GM21423 (cell line): ENCODE results near the gene COX5A.

Source experiments
- ATAC-seq: cut with Tn5 transposase; IDR thresholded peaks from one replicate; pipeline ENCODE4 v1.9.1; 2021; ENCODE audit warnings: mild to moderate bottlenecking, moderate library complexity; ENCODE audit not compliant: unreplicated experiment

COX5A gene

DNA sequence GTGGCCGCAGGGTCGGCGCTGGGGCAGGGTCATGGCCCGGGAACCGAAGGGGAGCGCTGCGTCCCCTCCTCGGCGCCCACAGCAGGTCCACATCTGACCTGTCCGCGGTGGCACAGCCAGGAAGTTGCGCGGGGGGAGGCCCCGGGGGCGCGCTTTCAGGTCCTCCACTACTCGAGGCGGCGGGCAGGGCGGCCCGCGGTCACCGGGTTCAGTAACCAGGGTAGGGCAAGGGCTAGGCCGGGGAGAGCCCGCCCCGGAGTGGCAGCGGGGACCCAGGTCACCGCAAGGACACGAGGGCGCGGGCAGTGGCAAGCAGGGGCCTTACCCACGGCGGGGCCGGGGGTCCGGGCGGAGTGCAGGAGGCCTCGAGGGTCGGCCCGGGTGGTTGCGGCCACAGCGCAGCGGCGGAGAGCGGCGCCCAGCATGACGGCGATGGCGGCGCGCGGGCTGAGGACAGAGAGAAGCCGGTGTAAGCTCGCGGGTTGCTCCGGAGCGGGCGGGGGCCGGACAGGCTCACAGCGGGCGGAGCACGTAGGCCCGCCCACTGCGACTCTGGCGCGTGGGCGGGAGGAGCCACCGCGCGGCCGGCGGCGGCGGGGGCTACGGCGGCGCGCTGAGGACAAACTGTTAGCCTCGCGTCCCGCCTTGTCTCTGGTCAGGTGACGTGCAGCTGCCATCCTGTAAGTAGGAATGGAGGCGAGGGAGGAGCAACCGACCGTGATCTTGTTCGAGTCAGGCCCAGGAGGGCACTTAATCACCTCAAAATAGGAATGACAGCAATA, at the start of gene COX5A:
TSS of gene COX5A (minus strand) at position 484 of the 782 bp plus-strand sequence. CDS start at position 425, 59 bp downstream.
- peak; percentile 89 for ATAC-seq

DNA sequence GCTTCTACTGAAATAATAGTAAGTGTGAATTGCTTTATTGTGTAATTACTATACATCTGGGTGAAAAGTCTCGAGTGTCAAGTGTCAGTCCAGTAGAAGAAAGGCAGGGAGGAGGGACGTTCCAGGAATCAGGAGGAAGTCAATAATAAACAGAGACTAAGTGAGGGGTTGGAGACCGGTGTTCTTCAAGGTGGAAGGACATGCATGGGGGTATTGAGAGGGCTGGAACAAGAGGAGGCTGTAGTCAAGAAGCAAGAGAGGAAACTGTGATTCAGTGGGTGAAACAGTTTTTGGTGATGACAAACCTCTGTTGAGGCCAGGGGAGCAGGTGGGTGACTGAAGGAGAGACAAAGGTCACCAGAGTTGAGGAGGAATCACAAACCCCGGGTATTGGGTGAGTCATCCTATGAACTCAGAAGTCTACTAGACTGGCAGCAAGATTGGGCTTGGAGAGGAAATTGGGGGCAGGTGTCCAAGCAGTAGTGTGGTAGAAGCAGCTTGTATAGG, 45.9 kb upstream of the COX5A start:
- ATAC-seq = no peak

DNA sequence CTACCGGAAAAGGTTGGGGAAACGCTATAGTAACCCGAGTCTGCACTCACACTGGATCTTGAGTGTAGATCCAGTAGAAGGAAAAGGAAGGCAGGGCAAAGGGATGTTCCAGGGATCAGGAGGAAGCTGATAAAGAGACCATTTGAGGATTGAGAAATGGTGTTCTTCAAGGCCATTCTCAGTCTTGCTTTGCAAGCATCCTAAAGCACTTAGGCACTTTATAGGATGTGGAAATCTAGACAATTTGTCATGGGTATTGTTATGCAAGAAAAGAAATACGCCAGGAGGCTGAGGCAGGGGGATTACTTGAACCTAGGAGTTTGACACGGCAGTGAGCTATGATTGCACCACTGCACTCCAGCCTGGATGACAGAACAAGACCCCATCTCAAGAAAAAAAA, 44.3 kb upstream of the COX5A start:
- no peak for ATAC-seq

DNA sequence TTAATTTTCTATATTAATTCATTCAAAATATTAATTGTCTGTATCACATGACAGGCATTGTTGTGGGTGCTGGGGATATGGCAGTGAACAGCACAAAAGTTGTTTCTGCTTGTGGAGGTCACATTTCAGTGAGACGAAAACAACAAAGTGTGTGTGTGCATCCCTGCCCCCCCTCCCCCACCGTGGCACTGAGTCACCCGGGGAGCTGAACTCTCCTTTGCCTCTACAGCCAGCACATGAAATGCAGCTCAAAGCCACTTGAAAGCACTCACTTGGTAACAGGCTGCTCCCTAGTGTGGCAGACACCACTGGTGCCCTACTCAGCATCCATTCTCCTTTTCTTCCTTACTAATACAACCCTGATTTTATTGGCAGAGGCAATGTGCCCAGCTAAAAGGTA, 40.6 kb upstream of the COX5A start:
- ATAC-seq = no peak

DNA sequence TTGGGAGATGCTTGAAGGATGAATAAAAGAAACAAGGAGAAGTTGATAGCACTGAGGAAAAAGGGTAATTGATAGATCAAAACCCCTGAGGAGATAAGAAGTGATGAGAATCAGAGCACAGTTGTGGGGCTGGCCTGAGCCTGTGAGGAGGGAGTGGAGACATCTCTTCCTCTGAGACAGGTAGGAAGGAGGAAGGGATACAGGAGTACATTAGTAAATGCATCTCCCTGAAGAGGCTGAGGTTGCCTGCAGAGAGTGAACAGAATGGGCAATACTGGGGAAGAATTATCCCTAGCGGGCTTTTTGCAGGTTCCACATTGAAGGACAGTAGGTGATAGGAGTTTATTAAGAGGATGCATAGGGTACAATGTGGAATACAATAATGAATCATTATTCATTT, 40.2 kb upstream of the COX5A start:
- ATAC-seq = no peak

DNA sequence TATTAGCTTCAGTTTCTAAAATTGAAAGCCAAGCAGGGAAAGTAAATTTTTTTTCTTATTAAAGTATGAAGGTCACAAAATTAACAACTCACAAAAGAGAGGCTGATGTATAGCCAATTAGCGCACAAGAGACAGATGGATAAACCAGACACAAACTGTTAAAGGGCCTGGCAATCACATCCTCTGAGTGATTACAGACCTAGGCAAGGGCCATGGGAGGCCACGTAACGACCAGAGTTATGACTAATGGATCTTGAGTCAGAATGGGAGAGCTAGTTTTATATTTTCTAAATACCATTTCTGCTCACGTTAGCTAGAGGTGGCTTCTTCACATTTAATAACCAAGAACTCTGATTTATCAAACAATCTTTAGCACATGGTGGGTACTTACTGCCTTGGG, 39.7 kb upstream of the COX5A start:
- ATAC-seq = no peak

DNA sequence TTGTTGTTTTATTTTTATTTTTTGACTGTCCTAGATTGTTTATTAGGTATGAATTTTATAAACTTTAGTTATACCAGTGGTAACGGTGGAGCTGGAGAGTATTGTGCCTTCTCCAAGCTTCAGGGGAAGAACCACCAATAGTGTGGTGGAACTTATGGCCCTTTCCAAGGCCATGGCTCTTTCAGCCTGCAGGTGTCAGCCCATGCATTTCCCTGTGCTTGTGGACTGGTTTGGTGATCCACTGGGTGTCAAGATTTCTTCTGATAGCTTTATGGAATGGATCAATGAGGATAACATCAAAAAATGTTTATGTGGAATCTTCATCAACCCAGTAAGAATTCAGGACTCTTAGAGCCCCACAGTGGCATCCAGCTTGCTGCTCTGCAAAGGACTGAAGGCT, 38.3 kb upstream of the COX5A start:
- ATAC-seq = no peak

DNA sequence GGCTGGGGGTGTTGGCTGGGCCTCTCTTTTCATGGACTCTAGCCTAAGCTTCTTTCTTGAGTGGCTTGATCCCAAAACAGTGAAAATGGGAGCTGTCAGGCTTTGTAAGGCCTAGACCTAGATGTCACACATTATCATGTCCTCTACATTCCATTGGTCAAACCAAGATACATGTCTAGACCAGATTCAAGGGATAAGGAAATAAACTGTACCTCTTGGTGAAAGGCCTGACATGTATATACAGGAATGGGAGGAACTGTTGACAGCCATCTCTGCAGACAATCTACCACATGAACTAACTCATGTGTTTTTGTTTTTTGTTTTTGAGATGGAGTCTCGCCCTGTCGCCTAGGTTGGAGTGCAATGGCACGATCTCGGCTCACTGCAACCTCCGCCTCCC, 29.8 kb upstream of the COX5A start:
- no peak for ATAC-seq

DNA sequence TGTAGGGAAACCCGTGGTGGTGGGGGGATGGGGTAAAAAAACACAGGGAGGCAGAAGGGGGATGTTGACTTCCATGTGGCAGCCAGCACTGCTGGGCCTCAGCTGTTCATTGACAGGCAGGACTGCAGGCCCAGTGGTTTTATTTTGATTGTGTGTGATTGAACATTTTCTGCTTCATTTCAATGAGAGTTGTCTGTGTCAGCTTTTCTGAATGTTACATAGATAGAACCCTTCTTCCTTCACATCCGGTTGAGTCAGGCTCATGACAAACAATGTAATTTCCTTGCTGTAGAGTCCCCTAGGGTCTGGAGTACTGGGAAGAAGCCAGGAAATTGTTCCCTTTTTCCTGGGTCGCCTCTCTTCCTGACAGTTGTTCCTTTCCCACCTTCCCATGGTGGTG, 26.9 kb upstream of the COX5A start:
- ATAC-seq = no peak

DNA sequence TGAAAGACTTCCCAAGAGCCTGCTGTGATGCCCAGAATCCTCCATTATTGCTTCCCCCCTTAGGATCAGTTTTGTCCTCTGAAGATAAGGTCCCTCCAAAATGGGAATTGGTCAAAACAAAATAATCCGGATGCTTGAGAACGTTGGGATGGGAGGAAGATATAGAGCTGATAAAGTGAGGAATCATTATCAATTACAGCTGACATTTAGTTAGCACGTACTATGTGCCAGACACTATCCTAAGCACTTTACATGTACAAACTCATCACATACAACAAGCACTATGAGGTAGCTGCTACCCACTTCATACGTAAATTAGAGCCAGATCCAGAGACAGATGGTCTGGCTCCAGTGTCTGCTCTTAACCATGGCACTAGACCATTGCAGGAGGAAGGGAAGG, 25.3 kb upstream of the COX5A start:
- no peak for ATAC-seq

DNA sequence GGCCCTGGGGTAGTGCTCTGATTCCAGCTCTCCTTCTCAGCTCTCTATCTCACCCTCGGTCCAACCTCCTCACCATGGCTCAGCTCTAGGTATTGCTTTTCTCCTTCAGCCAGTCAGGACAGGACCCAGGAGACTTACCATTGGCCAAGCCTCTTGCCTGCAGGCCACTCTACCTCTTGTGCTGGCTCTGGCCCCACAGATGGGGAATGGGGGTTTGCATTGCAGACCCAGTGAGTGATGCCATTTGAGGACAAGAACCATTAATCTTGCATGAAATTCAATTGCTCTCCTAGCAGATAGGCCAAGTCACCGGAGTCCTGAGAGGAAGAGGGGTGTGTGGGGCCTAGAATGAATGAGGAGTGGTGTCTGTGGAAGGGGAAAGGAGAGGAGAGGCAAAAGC, 24.8 kb upstream of the COX5A start:
- no peak for ATAC-seq

DNA sequence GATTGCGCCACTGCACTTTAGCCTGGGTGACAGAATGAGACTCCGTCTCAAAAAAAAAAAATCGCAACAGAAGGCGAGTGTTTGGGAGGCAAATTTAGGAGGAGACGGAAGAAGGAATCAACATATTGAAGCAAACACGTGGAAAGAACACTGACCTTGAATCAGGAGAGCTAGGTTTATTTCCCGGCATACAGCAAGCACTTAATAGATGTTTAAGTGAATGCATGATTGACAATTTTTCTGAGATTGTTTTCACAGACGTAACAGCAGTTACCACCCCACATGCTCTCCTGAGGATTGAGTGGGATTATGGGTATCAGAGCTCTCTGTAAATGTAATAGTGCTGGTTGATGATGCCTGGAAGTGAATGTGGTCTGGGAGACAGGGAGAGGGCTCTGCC, 24.3 kb upstream of the COX5A start:
- no peak for ATAC-seq

DNA sequence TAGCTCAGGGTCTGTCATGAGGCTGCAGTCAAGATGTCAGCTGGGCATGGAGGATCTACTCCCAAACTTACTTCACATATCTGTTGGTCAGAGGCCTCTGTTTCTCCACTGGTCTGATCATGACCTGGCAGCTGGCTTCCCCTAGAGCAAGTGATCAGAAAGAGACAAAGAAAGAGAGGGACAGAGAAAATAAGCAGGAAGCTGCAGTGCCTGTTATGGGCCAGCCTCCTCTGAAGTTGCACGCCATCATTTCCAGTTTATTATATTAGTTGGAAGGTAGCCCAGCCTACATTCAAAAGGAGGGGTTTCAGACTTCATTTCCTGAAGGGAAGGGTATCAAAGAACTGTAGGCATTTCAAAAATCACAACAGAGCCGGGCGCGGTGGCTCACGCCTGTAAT, 23.7 kb upstream of the COX5A start:
- ATAC-seq = no peak

DNA sequence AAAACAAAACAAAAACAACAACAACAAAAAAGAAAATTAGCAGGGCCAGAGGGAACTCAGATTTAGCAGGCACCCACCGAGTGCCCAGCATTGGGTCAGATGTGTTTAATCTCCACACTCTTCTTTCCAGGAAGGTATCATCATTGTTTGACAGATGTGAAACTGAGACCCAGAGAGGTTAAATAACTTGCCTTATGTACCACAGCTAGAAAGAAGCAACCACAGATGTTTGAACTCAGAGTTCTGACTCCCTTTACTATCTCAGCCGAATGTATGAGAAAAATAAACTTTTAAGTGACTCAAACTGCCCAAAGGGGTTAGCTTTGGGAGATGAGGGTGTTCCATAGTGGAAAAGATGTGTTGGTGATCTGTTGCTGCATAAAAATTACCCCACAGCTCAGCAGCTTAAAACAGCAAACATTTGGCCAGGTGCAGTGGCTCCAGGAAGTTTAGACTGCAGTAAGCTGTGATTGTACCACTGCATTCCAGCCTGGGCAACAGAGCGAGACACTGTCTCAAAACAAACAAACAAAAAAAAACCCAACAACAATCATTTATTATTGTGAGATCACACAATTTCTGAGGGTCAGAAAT, 23.2 kb upstream of the COX5A start:
- ATAC-seq = no peak

DNA sequence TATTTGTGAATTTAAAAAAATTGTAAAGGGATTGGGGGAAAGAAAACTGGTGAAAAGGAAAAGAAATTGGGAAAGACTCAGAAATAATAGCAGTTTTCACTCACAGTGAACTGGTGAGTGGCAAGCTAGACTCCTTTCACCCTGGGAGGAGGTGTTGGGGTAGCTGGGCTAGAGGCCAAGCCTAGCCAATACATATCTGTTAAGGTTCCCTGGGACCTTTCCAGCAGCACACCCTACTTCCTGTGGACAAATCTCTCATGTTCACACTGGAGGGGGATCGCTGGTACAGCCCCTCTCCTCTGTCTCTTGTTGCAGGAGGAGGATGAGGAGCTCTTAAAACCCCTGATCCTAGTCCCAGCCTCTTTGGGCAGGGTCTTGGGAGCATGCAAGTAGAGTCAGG, 22.4 kb upstream of the COX5A start:
- no peak for ATAC-seq

DNA sequence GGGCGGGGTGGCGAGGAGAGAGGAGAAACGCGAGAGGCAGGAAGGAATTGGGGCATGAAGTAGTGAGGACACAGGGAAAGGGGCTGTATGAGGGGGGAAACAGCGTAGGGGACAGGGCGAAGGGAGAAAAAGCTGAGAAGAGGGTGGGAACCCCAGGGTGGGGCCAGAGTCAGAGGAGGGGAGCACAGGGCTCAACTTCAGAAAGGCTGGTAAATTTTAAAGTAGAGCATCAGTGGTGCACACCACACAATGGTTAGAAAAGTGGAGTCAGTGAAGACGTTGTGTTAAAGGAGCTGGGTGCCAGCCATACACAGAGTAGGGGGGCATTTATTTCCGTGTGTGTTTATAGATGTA, 21.7 kb upstream of the COX5A start:
- no peak for ATAC-seq

DNA sequence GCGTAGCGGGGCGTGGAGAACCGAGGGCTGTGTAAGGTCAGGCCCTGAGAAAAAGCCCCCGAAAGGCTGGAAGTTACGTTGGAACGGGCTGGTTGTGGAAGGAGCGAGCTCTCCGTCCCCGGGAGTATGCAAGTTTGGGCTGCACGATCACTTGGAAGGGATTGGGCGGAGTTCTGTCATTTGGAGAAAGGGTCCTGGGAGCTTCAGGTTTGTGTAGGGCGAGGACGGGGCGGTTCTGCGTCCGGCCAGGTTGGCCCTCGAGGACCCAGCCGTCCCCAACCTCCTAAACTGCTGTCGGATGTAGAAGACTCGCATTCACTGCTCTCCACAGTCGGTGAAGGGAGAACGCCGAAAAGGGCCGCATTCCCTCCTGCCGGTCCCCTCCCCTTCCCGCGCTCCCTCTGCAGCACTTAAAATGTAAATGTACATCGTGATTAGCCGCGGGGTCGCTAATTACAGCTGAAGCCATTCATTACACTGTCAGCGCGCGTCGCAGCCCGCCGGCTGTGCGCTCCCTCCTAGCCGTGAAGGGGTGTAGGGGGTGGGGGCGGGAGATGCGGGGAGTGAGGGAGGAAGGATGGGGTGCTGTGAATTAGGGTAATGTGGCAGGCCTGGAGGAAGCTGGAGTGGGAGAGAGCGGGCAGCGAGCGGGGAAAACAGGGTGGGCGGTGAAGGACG, 21.2 kb upstream of the COX5A start:
- no peak for ATAC-seq

DNA sequence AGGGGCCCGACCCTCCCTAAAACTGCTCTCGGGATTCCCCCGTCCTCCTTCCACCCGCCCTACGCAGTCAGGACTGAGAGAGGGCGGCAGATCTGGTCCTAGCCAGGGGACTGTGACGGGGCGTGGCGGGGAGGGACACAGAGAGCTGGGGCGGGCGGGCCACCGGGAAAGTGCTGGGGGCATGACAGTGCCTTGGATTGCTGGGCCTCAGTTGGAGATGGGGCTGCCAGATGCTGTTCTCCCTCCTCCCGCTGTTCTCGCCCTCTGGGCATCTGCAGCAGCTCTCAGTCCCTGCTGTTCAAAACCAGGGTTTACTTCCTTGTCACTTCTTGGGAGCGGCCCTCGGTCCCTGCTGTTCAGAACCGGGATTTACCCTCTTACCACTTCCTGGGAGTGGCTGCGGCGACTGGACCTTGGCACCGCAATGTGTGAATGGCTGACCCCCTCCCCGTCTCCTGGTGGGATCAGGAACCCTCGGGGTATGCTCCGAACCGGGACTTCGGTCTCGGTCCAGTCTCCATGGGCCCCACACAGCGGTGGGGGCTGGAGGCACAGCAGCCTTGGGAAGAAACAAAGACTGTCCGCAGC, 20.5 kb upstream of the COX5A start:
- no peak for ATAC-seq

DNA sequence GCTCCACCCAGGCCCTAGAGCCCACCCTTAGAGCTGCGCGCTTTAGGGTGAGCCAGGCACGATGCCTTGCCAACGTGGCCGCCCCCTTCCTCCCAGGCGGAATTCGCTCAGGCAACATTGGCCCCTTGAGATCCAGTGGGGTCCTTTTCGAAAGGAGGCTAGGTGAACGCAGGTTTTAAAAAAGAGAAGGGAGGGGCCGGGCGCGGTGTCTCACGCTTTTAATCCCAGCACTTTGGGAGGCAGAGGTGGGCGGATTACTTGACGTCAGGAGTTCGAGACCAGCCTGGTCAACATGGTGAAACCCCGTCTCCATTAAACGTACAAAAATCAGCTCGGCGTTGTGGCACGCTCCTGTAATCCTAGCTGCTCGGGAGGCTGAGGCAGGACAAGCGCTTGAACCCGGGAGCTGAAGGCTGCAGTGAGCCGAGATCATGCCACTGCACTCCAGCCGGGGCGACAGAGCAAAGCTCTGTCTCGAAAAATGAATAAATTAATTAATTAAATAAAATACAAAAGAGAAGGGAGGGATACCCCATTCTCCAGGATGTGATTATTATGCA, 19.7 kb upstream of the COX5A start:
- no peak for ATAC-seq

DNA sequence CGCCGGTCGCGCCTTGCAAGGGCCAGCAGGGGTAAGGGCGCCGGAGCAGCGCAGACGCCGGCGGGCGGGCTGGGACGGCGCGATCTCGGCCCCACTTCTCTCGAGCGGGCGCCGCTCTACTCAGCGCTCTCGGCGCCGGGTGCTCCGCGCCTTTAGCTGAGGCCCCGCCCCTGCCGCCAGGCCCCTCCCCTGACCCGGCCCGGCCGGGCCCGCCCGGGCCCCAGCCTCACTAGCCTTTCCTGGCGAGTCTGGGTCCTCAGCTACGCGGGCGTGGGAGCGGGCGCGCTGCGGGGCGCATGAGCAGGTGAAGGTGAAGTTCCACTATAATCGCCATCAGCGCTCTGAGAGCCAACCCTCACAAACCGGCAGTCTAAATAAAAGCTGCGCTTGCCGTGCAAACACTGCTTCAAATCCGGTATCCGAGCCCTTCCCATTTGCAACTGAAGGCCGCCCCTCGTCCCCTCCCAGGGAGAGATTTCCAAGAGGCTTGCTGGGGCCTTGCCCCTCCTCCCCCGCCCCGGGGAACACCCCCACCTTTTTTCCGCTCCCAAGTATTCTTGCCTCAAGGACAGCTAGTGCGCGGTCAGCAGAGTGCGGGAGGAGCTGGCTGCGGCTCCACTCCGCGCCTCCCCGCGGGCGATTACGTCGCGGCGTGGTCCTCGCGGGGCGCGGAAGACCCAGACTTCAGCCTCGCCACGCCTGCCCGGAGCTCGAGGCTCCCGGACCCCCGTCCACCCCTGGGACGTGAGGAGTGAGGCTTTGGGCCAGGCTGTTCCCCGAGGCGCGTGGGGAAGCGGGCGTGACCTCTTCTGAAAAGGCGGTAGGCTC, 19.0 kb upstream of the COX5A start, which contains the start of gene RPP25:
TSS of gene RPP25 (minus strand) at position 125 of the 828 bp plus-strand sequence. CDS start 189 bp downstream, outside the sequence.
- ATAC-seq = peak; percentile 69
